OCI-LY3 (cell line): ENCODE measurements around the gene KCNIP1.

Source experiments
- CTCF ChIP-seq: fragments of 200-600, 300-600 bp; sonication (generic); IDR thresholded peaks from 2 replicates; pipeline ENCODE4 v1.5.1; 2014; ENCODE audit warnings: antibody characterized with exemption, low read length, low read depth
- EZH2phosphoT487 ChIP-seq: fragments of 200-600 bp; shearing (Covaris generic); IDR thresholded peaks from 2 replicates; pipeline ENCODE4 v1.6.1; 2018; ENCODE audit warnings: antibody characterized with exemption, mixed run types, low read depth

- TF ChIP-seq CTCF: no peak
- TF ChIP-seq EZH2phosphoT487: no peak
Measured at GRCh38 chr5:170485616-170485911, 18.3 kb upstream of the KCNIP1 start.
